GM18951 (cell line): ENCODE data around the gene OR2V1.
"Not testable (repeated sequence)": the region's sequence is repeated elsewhere in the genome, so short reads cannot be mapped to it uniquely, and the experiment has no call there.

Experiments used
- POLR2A ChIP-seq: IDR thresholded peaks from 4 replicates; pipeline ENCODE4 v1.6.1; 2011; ENCODE audit warnings: mild to moderate bottlenecking; ENCODE audit not compliant: insufficient read length, insufficient read depth; ENCODE audit errors: extremely low read depth
- in situ Hi-C: fragments of 300-500 bp; cut with MboI; formaldehyde crosslinking; loops from one replicate; pipeline ENCODE4 v1.12.0; 2022; ENCODE audit warnings: low sequenced_read_pairs, mixed read lengths, inconsistent platforms; ENCODE audit not compliant: unreplicated experiment

Gene OR2V1

DNA sequence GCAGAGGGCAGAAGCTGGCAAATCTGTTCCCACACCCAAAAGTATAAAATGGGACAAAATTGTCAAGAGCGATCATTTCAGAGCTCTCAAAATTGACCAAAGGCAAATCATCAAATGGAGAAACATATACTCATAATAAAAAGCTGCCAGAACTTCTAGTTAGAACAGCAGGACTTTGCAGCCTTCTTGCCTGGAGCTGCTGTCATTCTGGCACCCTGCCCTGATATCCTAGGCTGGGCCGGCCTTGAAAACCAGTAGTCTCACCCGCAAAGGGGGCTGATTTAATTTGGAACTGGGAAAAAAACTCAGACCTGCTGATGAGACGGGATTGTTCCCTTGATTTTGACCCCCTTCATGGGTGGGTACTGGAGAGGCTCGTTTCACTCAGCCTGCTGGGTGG lies 18.5 kb downstream of the OR2V1 start:
- in situ Hi-C loops, result no loop called here
- no peak for TF ChIP-seq POLR2A

DNA sequence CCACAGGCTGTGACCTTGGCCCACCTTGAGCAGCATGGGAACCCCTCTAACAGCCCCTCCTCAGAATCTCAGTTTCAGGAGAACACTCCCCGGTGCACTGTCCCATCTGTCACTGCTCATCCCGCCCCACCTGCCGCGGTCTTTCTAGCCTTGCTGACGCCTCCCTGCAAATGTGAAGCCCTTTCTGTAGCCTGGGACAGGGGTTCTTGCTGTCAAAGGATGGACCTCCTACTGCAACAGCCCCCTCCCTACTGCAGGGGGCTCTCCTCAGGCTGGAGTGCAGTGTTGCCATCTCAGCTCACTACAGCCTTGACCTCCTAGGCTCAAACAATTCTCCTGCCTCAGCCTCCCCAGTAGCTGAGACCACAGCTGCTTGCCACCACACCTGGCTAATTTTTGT lies 20.0 kb downstream of the OR2V1 start:
- in situ Hi-C loops, result no loop called here
- TF ChIP-seq POLR2A, result no peak

DNA sequence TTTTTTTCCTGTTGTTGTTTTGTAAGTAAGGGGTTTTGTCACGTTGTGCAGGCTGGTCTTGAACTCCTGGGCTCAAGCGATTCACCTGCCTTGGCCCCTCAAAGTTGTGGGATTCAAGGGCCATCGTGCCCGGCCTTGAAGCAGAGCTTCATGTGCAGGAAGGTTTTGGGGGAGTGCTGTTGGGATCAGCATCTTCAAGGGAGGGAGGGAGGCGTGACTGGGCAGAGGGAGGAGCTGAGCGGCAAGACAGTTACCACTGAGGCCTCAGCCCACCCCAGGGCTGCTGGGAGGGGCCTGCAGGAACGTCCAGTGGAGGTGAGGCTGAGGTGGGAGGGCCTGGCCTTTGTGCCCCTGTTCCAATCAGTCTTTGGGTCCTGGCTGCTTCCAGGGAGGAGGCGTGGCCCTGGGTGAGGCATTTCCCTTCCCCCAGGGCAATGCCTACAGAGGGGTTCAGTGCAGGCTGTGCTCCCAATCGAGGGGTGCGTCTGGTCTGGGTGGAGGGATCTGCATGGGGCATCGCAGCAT lies 21.4 kb downstream of the OR2V1 start:
- TF ChIP-seq POLR2A, result no peak
- in situ Hi-C loops, result no loop called here

DNA sequence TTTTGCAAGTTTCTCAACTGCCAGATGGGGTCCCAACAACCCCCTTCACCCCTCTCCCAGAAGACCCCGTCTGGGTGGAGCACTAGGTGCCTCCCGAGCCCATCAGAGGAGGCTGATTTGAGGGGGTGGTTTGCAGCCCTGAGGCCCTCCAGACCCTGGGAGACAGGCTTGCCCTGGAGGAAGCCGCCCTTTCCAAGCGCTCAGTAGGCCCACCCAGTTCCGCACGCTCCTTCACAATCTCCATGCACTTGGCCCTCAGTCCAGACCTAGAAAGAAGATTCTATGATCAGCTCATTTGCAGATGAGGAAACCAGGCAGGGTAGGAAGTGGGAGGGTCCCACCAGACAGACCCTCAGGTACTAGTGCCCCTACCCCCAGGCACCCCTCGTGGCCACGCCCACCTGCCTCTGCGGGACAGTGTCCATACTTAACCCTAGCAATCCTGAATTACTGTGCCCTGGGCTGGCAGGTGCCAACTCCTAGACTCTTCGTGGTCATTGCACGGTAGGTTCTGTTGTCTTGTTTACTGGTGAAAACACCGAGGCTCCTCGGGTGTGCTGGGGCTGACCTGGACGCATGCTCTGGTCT lies 22.3 kb downstream of the OR2V1 start:
- in situ Hi-C loops, result no loop called here
- no peak for TF ChIP-seq POLR2A

DNA sequence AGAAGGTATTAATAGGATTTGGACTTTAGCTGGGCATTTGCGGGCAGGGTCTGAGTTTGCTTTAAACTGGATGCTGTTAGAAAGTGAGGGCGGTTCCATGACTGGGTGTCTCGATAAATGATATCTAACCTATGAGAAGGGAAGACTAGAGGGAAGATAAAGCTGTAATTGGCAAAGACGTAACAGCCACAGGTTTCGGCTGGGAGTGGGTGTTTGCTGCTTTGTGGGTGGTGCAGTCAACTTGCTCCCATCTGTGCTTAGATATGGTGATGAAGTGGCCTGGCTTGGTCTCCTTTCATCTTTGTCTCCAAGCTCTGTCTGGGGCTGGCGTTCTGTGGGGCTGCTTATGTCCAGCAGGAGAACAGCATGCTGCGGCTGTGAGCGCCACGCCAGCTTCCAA lies 23.3 kb downstream of the OR2V1 start:
- TF ChIP-seq POLR2A, result no peak
- in situ Hi-C loops, result no loop called here

DNA sequence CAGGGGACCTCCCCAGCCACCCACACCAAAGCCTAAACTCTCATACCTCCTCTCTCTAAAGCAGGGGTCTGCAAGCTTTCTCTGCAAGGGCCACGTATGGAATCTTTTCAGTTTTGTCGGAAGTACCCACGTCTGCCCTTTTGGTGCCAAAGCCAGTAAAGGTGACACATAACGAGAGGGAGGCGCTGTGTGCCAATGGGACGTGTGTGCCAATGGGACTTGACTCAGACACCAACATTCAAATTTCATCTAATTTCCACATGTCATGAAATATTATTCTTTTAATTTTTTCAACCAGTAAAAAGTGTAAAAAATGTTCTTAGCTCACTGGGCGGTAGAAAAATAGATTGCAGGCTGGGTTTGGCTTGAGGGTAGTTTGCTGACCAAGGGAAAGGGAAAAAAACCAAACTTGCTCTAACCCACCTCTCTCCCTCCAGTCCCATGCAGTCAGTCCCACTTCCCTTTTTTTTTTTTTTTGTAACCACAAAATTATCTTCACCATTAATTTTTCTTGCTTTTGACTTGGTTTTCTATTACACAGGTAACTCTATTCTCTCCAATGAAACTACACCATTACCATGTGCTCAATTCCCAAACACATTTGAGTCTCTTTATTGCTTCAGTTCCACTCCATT lies 25.5 kb downstream of the OR2V1 start:
- TF ChIP-seq POLR2A, result no peak
- in situ Hi-C loops, result no loop called here

DNA sequence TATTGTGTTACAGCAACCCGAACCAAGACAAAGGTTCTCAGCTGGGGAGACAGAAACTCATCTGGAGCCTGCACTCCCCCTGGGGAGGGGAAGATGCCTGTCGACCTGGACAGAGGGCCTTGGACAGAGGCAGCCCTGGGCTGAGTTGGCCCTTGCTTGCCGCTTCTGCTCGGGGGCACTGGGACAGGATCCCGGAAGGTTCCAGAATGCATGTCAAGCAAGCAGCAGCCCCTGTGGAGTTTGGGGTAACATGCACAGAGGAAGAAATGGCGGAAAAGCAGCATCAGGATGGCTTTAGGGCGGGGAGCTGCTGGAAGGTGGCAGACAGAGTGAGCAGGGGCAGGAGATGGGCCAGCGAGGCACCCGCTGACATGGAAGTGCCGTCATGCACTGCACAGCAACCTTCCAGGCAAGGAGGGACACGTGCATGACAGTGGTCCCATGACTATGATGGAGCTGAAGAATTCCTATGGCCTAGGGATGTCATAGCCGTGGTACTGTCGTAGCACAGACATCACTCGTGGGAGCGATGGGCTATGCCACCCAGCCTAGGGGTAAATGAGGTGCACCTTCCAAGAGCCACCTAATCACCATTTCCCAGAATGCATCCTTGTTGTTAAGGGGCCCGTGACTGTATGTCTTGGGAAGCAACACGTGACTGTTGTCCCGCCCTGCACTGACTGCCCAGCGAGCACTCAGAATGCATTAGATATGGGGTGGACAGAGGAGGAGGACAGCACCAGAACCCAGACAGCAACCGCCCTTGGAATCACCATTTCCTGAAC lies 26.2 kb downstream of the OR2V1 start:
- in situ Hi-C loops, result not testable (repeated sequence)

DNA sequence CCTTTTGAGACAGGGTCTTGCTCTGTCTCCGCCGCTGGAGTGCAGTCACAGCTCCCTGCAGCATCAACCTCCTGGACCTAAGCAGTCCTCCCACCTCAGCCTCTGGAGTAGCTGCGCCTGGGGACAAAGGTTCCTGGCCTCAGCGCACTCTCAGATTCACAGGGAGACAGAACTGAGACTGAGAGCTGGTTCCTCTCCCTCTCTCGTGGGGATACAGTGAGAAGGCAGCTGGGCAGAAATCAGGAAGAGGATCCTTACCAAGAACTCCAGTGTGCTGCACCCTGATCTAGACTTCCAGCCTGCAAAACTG lies 26.8 kb downstream of the OR2V1 start:
- in situ Hi-C loops, result not testable (repeated sequence)

DNA sequence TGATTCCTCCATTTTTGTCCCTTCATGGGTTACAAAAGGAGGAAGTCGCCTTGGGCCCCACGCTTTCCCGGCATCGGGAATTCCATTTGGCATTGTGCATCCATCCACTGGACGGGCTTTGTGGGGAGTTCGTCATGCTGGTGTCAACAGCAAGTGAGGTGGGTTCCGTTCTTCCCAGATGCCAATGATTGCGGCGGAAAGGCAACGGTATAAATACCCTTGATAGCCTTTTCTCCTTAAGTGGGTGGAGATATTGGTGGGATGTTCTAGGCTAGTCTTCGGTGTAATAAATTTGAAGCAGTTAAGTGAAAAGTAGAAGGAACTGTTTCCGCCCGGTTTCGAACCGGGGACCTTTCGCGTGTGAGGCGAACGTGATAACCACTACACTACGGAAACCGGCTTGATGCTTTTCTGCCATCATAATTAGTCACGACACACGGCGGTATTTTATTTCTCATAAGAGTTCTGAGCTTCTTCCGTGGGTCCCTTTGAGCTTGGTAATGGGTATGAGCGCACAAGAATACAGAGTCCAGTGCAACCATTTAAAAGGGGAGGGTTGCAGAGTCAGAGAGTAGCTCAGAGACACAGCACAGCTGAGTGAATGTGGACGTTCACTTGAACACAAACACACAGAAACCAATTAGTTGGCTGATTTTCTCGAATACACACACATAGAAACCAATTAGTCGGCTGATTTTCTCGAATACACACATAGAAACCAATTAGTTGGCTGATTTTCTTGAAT lies 28.9 kb downstream of the OR2V1 start:
- in situ Hi-C loops, result not testable (repeated sequence)

DNA sequence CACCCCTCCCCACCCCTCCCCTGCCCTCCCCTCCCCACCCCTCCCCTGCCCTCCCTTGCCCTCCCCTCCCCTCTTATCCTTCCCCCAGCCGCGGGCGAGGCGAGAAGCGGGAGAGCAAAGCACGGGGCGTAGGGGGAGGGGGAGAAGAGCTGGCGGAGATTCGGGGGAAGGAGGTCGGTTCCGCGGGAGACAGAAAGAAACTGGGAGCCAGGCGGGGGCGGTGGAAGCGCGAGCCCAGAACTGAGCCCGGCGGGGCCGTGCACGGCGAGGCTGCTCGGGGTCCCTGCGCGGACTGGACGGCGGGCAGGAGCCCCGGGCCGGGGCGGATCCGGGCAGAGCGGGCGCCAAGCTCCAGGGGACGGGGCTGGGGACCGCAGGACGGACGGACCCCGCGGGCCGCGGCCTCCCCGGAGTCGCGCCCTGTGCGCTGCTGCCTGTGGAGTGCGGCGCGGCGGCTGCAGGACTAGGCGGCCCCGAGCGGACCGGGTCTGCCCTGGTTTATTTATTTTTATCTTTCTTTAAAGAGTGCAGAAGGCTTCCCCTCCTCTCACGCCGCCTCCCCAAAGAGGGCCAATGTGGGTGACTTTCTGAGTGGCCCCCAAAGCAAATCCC lies 29.8 kb downstream of the OR2V1 start:
- in situ Hi-C loops, result not testable (repeated sequence)

DNA sequence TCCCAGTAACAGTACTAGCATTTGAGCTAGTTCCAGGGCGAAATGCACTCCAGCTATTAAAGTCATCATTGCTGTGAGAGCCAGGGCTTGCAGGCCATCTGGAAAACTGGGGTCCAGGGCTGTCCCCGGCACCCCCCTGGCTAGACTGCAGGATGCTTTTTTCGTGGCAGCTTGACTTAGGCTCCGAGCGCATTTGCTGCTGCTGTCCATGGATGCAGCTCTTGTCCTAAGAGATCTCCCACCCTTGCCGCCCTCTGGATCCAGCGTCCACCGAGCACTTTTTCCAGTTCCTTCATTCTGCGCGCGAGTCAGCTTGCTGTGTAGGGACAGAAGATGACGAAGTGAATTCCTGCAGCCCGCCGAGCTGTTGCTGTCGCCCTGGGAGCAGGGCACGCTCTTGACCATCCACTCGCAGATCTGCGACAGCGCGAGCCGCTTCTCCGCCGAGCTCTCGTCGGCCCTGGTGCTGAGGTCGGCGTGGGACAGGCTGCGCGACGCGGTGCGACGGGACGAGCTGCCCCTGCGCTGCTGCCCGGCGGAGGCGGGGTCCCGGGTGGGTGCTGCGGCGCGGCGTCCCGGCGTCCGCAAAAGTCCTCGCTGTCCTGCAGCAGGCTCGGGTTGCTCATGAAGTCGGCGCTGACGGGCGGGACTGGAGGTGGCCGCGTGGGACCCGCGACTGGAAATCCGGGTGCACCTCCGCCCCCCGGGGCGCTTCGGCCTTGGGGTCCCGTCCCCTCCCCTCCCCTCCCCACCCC lies 30.7 kb downstream of the OR2V1 start:
- in situ Hi-C loops, result no loop called here
- no peak for TF ChIP-seq POLR2A

DNA sequence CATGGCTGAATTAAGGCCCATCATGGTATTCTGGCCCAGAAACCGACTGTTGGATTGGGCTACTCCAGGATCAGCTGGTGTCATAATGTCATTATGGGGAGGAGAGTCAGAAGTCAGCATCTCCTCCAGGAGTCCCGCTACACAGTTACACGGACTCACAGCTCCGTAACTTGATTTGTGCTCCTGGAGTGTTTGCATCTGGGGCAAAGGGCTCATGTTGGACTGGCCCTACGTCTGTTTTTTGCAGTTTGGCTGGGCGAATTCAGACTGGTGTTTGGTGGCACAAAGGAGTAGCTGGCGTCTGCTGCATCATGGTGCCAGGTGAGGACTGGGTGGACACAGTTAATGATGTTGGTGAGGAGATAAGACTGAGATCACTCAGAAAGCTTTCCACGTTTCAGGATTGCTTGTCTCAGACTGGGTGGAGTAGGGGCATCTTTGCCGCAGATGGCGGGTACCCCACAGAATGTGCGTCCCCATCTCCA lies 31.3 kb downstream of the OR2V1 start:
- in situ Hi-C loops, result no loop called here
- TF ChIP-seq POLR2A, result no peak
